ENCODE results near the gene E2F2. TPM values are rescaled to one million over a fixed set of nuclear protein-coding genes. Genes with fewer than 3 reads are reported as not detected.

E2F2 gene
- total and polyA plus RNA-seq, 2 of the 13 experiments (the other 11 are each of a cell fraction or from before 2014, with no cell fraction given) = 0.65 to 6.6 TPM

GRCh38 chr1:23564529-23565122, 33.6 kb upstream of the E2F2 start:
- Histone ChIP-seq H3K36me3 (replicated peaks in 1 of 2; ENCODE audit: control insufficient read depth in 1 of 2, insufficient read depth in 2 of 2, low read length in 2 of 2) (no peaks in the 10 kb centered on the region), H3K4me2 (ENCODE audit: low read depth, low read length) (peak overlapping the region; percentile 62), H3K4me3 (replicated peaks in 1 of 3; ENCODE audit: insufficient read depth in 1 of 3, low read depth in 2 of 3, low read length in 3 of 3) (peak overlapping the region in 1 of 3 experiments; percentile 18; a peak in 2 of 6 replicates), H2AFZ (ENCODE audit: low read length) (no peak overlapping the region), H3K27me3 (ENCODE audit: control insufficient read depth in 1 of 2, insufficient read depth in 2 of 2, low read length in 2 of 2) (no peaks in the 10 kb centered on the region), H4K20me1 (ENCODE audit: insufficient read depth, low read length) (no peaks in the 10 kb centered on the region), H3K9me3 (ENCODE audit: low read length) (no peaks in the 10 kb centered on the region), H3K27ac (ENCODE audit: extremely low read length, insufficient read depth, low read length) (peak overlapping the region; percentile 98), H3K9ac (ENCODE audit: insufficient read depth, low read depth, low read length) (peak overlapping the region; percentile 35), H3K79me2 (ENCODE audit: insufficient read depth, low read length) (no peaks in the 10 kb centered on the region), H3K4me1 (ENCODE audit: insufficient read depth, low read length) (peaks cover 92% of the 10 kb centered on the region)
- FAIRE-seq = no peak
- intact Hi-C loops (cut with micrococcal nuclease; ENCODE audit: unreplicated experiment) = no loop called here
- CTCF ChIA-PET (ENCODE audit: low intra/inter-chr PET ratio, low total read pairs) = no interaction called here
- WGBS (ENCODE audit: low lambda C conversion rate) = 17% methylated on average over 10 of the region's 10 CpGs
- BruUV-seq (replicated peaks) = no TSS peak
- TF ChIP-seq ZBTB7A (CRISPR knock-in tag; IDR thresholded peaks at IDR 0.05) (no peak), ZNF652 (CRISPR knock-in tag; IDR thresholded peaks at IDR 0.05; ENCODE audit: borderline replicate concordance, low read depth) (peak; percentile 69), CHD4 (IDR thresholded peaks at IDR 0.05; ENCODE audit: borderline replicate concordance, low read length) (peak; percentile 1; the same call in 1 of the 2 replicates)
- ATAC-seq = no peak
- in situ Hi-C loops (cut with HindIII; ENCODE audit: extremely low pct_ligation_motif_present, low pct_unique_long_range_greater_than_20kb) = no loop called here
- POLR2A ChIA-PET = interaction anchor here (1.2 to 2.8 kb wide), 4 partner anchors 9 to 27 kb away, joined by 3 to 22 read pairs (median 8); no protein-coding TSS in a partner anchor
- no peak for DNase-seq (ENCODE audit: low spot score)

GRCh38 chr1:23563755-23564374, 32.8 kb upstream of the E2F2 start:
- 0% methylated on average over 3 of the region's 3 CpGs for WGBS (ENCODE audit: low lambda C conversion rate)
- DNase-seq (ENCODE audit: low spot score) (peak; percentile 93), FAIRE-seq (peak; percentile 97), ATAC-seq (peak; percentile 15)
- no peaks in the 10 kb centered on the region for H3K27me3 ChIP-seq (ENCODE audit: control insufficient read depth in 1 of 2, insufficient read depth in 2 of 2, low read length in 2 of 2)
- peaks cover 4% of the 10 kb centered on the region for H3K79me2 ChIP-seq (ENCODE audit: insufficient read depth, low read length)
- intact Hi-C loops (cut with micrococcal nuclease; ENCODE audit: unreplicated experiment) = no loop called here
- no TSS peak for BruUV-seq (replicated peaks)
- peak overlapping the region; percentile 98 for H3K27ac ChIP-seq (ENCODE audit: extremely low read length, insufficient read depth, low read length)
- peaks cover 84% of the 10 kb centered on the region for H3K4me1 ChIP-seq (ENCODE audit: insufficient read depth, low read length)
- ChIA-PET POLR2A (interaction anchor here (1.2 to 2.8 kb wide), 4 partner anchors 8 to 28 kb away, joined by 3 to 22 read pairs (median 8); no protein-coding TSS in a partner anchor), CTCF (ENCODE audit: low intra/inter-chr PET ratio, low total read pairs) (no interaction called here)
- peak overlapping the region; percentile 62 for H3K4me2 ChIP-seq (ENCODE audit: low read depth, low read length)
- peak overlapping the region; percentile 35 for H3K9ac ChIP-seq (ENCODE audit: insufficient read depth, low read depth, low read length)
- H3K36me3 ChIP-seq (replicated peaks in 1 of 2; ENCODE audit: control insufficient read depth in 1 of 2, insufficient read depth in 2 of 2, low read length in 2 of 2) = no peaks in the 10 kb centered on the region
- in situ Hi-C loops (cut with HindIII; ENCODE audit: extremely low pct_ligation_motif_present, low pct_unique_long_range_greater_than_20kb) = no loop called here
- peaks cover 4% of the 10 kb centered on the region; the same call in 1 of the 2 replicates for H4K20me1 ChIP-seq (ENCODE audit: insufficient read depth, low read length)
- peak overlapping the region in 2 of 3 experiments; percentile 18 to 20; a peak in 2 of 6 replicates for H3K4me3 ChIP-seq (replicated peaks in 1 of 3; ENCODE audit: insufficient read depth in 1 of 3, low read depth in 2 of 3, low read length in 3 of 3)
- H2AFZ ChIP-seq (ENCODE audit: low read length) = no peak overlapping the region
- H3K9me3 ChIP-seq (ENCODE audit: low read length) = no peaks in the 10 kb centered on the region
- TF ChIP-seq ZFY (CRISPR knock-in tag; IDR thresholded peaks at IDR 0.05) (no peak), THAP8 (CRISPR knock-in tag; IDR thresholded peaks at IDR 0.05; ENCODE audit: borderline replicate concordance) (no peak), ZNF768 (CRISPR knock-in tag; IDR thresholded peaks at IDR 0.05) (peak; percentile 47; the same call in 1 of the 2 replicates), RNF219 (CRISPR knock-in tag; IDR thresholded peaks at IDR 0.05) (no peak), ZNF616 (CRISPR knock-in tag; IDR thresholded peaks at IDR 0.05; ENCODE audit: low read depth) (no peak), PHB2 (IDR thresholded peaks at IDR 0.05; ENCODE audit: partially characterized antibody) (no peak), GATAD2A (CRISPR knock-in tag; IDR thresholded peaks at IDR 0.05) (peak; percentile 58), ZBTB49 (CRISPR knock-in tag; IDR thresholded peaks at IDR 0.05; ENCODE audit: borderline replicate concordance) (no peak), U2AF2 (IDR thresholded peaks at IDR 0.05; ENCODE audit: low read depth, low read length) (no peak)

Data from HepG2 (cell line).